LNCAP (cell line): ENCODE results near the gene SIVA1.

Source experiments
- TF ChIP-seq, protein P1 (sequence below): fragments of 450-650 bp; IDR thresholded peaks from 2 replicates; pipeline ENCODE4 v1.5.1; 2017; ENCODE audit warnings: mild to moderate bottlenecking

Gene SIVA1

DNA sequence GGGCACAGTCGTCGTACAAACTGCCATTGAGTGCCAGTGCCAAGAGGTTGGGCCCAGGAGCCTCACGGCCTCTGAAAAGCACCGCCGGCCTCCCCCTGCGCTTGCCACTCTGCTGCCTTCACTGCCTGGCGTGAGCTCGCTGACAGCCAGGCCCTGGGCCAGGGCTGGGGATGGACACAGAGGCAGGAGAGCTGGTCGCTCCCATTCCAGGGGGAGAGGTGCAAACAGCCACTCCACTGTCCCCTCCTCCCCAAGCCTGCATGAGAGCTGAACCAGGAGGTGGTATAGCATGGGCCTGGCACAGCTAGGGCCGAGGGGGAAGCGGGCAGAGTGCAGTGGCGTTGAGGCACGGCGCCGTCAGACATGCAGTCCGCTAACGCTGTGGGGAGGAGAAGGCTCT is 24.3 kb upstream of the SIVA1 start:
- TF ChIP-seq, protein P1, sequence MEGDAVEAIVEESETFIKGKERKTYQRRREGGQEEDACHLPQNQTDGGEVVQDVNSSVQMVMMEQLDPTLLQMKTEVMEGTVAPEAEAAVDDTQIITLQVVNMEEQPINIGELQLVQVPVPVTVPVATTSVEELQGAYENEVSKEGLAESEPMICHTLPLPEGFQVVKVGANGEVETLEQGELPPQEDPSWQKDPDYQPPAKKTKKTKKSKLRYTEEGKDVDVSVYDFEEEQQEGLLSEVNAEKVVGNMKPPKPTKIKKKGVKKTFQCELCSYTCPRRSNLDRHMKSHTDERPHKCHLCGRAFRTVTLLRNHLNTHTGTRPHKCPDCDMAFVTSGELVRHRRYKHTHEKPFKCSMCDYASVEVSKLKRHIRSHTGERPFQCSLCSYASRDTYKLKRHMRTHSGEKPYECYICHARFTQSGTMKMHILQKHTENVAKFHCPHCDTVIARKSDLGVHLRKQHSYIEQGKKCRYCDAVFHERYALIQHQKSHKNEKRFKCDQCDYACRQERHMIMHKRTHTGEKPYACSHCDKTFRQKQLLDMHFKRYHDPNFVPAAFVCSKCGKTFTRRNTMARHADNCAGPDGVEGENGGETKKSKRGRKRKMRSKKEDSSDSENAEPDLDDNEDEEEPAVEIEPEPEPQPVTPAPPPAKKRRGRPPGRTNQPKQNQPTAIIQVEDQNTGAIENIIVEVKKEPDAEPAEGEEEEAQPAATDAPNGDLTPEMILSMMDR, result no peak

DNA sequence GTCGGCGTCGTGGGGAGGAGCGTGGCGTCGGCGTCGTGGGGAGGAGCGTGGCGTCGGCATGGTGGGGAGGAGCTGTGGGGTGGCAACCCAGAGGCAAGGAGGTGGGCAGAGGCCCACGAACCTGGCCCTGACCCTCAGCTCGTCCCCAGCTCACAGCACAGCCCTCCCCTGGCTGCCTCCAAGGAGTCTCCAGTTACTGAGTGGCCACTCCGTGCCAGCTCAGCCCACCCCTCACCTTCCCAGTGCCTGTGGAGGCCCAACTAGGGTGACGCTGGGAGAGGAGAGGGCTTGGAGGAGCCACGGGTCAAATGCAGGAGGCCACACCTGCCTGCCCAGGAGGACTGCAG is 23.1 kb upstream of the SIVA1 start:
- TF ChIP-seq, protein P1, result no peak

DNA sequence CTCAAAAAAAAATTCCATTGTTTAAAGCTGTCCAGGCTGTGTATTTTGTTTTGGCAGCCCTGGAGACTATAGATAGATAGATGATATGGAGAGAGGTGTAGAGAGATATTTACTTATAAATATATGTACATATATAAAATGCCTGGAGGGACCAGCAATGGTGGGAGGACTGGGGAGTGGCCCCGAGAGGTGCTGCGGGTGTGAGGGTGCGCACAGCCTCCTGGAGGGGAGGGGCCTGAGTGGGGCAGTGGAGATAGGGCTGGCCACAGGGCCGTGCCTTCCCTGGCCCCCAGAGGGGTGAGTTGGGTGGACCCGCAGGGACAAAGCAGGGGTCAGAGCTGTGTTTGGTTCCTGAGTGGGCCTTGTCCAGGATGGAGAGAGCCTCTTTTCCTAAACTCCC is 22.5 kb upstream of the SIVA1 start:
- TF ChIP-seq, protein P1, result no peak

DNA sequence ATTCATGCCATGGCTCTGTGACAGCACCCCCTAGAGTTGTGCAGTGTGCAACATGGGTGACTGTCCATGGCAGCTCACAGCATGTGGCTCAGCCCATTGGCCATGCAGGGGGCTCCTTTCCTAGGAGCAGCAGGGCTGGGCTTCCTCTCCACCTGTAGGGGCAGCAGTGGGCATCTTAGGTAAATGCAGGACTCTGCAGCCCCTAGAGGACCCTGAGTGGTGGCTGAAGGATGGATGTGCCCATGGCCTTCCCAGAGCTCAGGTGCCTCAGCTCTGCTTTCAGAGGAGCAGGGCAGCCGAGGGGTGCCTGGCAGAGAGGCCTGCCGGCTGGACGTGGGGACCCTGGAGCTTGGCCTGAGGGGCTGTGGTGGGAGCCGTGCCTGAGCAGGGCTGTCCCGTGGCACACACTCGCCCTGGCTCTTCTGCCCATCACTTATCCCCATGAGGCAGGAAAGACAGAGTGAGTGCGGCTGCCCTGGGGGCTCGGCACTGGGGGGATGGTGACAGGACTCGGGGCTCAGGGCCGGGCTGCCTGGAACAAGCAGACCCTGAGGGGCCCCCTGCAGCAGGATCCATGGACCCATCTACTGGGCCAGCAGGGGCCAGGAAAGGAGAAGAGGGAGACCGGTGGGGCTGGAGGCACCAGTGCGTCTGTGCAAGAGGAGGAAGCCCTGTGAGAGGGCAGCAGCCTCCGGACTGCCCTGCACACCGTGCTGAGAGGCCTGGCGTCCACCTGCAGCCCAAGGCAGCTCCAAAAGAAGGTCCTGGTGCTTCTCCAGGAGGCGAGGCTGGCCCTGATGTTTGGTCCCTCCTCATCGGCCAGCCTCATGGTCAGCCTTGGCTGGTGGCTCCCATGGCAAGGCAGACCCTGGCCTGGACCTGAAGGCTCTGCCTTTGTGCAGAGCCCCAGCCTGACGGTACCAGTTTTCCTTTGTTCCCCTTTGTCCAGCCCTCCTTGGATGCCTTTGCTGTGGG is 21.3 kb upstream of the SIVA1 start:
- TF ChIP-seq, protein P1, result peak; percentile 34

DNA sequence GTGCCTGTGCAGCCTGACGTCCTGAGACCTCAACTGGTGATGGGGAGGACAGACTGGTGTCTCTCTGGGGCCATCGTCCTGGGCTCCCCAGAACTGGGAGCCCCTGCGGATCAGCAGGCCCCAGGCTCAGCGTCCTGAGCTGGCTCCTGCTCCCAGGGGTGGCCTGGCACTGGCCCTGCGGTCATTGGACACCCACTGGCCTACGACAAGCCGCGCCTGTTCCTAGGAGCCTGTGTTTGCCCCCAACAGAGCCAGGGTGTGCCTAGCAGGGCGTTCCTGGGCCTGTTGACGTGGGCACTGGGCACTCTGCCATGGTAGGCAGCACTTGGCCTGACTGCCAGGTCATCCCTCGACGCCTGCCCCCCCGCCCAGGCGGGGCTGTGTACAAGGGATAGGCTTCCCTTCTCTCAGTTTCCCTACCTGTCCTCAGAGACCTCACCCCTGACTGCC is 20.6 kb upstream of the SIVA1 start:
- TF ChIP-seq, protein P1, result no peak

- TF ChIP-seq, protein P1, result no peak
These were observed 19.8 kb upstream of the SIVA1 start for GRCh38 chr14:104732931-104733681.

DNA sequence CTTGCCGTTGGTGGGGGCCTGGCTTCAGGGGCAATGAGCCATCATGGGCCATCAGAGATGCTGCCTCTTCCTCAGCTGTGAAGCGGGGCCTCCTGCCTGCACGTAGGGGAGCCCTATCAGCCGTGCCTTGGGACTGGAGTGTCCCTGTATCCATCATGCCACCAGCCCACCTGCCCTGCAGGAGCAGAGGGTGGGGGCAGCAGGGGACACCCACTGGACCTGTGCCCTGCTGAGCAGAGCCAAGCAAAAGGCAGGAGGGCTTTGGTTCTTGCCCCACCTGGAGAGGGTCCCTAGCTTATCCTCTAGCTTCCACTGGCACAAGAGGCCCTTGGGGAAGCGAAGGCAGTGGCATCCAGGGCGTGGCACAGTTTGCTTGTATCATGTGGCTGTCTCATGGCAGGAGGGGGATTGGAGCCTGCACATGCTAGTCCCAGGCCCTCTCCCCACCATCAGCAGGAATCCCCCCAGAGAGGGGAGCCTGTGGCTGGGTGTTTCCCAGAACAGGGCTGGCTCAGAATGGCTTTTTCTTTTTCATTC is 18.8 kb upstream of the SIVA1 start:
- TF ChIP-seq, protein P1, result no peak
